Esophagus squamous epithelium (tissue), 5 donors: Measurements from ENCODE around the gene CCDC51. TPM values are rescaled to one million over a fixed set of nuclear protein-coding genes. Genes with fewer than 3 reads are reported as not detected.
"Not testable (repeated sequence)": the region's sequence is repeated elsewhere in the genome, so short reads cannot be mapped to it uniquely, and the experiment has no call there.

Experiments used
- DNase-seq: peaks from one replicate; lab custom pipeline; 2025; lab: John Stamatoyannopoulos, UW
- H3K27ac ChIP-seq, 4 donors: fragments of 200-600 bp; sonication (generic); one replicate each; pipeline ENCODE4 v1.5.1; 2016 to 2019; ENCODE audit warnings: mild to moderate bottlenecking in 1 of 4
- H3K27me3 ChIP-seq, 4 donors: fragments of 200-600 bp; sonication (generic); 1 replicate in 3 of 4; 2 replicates in 1 of 4; pipeline versions ENCODE4 v1.5.1 to v1.6.0; 2017 to 2021; ENCODE audit warnings: antibody characterized with exemption in 1 of 4
- H3K36me3 ChIP-seq, 3 donors: fragments of 200-600 bp; sonication (generic); one replicate each; pipeline ENCODE4 v1.5.1; 2016 to 2019
- H3K4me1 ChIP-seq, 3 donors: fragments of 200-600 bp; sonication (generic); one replicate each; pipeline ENCODE4 v1.5.1; 2017 to 2019
- H3K4me3 ChIP-seq, 4 donors: fragments of 200-600 bp; sonication (generic); 1 replicate in 3 of 4; 2 replicates in 1 of 4; pipeline ENCODE4 v1.5.1; 2016 to 2019; ENCODE audit warnings: mild to moderate bottlenecking in 2 of 4, moderate library complexity in 1 of 4
- H3K9me3 ChIP-seq, 3 donors: fragments of 200-600 bp; sonication (generic); one replicate each; pipeline ENCODE4 v1.5.1; 2016 to 2019
- CTCF ChIP-seq, 6 experiments: fragments of 450-650 bp in 4 of 6; fragments of 200-600 bp in 2 of 6; sonication (generic) in 2 of 6; IDR thresholded peaks; one replicate each; pipeline ENCODE4 v1.5.1; 2016 to 2019; ENCODE audit warnings: antibody characterized with exemption in 6 of 6, mild to moderate bottlenecking in 4 of 6, moderate library complexity in 4 of 6
- POLR2A ChIP-seq, 4 donors: fragments of 450-650 bp; IDR thresholded peaks; one replicate each; pipeline ENCODE4 v1.6.1; 2017; ENCODE audit warnings: antibody characterized with exemption in 4 of 4, mild to moderate bottlenecking in 4 of 4, moderate library complexity in 3 of 4
- WGBS, 2 donors: methylation state at CpG; one replicate each; pipeline ENCODE4 v1.1.5; 2018; 5-methylcytosine and 5-hydroxymethylcytosine counted together
- intact Hi-C: fragments of 100-400 bp; cut with DNase I; formaldehyde crosslinking; loops from one replicate; pipeline ENCODE4 v1.15.0; 2022
- total RNA-seq, 4 donors: library from RNA; depleted of rRNA; stranded (reverse); fragments of >200 nt; gene quantifications; one replicate each; pipeline ENCODE4 v1.1.0, GENCODE V29; 2016
- donor health status: DM: yes; HTN: yes; CAD: no.

CCDC51 gene
- total RNA-seq, 4 donors from 2014 or later = 15.1 to 31.3 (median 18.2) TPM

- intact Hi-C loops = loop anchor here (5.0 kb wide), 1 partner anchor 89 kb away; no protein-coding TSS in a partner anchor
- 86% methylated on average over 1 of the region's 9 CpGs; no CpG with 5 or more reads in 1 of the 2 donors for WGBS, 2 donors
- Histone ChIP-seq H3K9me3 (no peaks in the 10 kb centered on the region), H3K4me3 (no peak overlapping the region), H3K36me3 (peaks cover 15 to 80% (median 39%) of the 10 kb centered on the region in 3 donors), H3K27me3 (no peaks in the 10 kb centered on the region), H3K4me1 (peaks cover 36 to 53% (median 41%) of the 10 kb centered on the region in 3 donors), H3K27ac (peak overlapping the region in 2 of 4 donors; percentile 1 to 99)
- TF ChIP-seq CTCF (IDR thresholded peaks at IDR 0.05) (no peak), POLR2A (IDR thresholded peaks at IDR 0.05) (no peak)
- DNase-seq = no peak
These were observed 23.8 kb upstream of the CCDC51 start for GRCh38 chr3:48463703-48464102.

DNA sequence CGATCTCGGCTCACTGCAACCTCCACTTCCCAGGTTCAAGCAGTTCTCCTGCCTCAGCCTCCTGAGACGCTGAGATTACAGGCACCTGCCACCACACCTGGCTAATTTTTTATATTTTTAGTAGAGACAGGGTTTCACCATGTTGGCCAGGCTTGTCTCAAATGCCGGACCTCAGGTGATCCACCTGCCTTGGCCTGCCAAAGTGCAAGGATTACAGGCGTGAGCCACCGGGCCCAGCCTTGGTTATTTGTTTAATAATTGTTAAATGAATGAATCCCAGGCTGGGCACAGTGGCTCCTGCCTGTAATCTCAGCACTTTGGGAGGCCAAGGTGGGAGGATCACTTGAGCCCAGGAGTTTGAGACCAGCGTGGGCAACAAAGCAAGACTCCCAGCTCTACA lies 21.8 kb upstream of the CCDC51 start:
- peaks cover 16 to 33% (median 21%) of the 10 kb centered on the region in 3 donors for H3K4me1 ChIP-seq
- not testable (repeated sequence) for H3K9me3 ChIP-seq, H3K27ac ChIP-seq, DNase-seq, H3K4me3 ChIP-seq, H3K27me3 ChIP-seq
- WGBS, 2 donors = 69 to 84% methylated on average over 7 of the region's 7 CpGs
- peaks cover 0 to 80% (median 39%) of the 10 kb centered on the region in 3 donors for H3K36me3 ChIP-seq
- intact Hi-C loops = loop anchor here (5.0 kb wide), 1 partner anchor 91 kb away; no protein-coding TSS in a partner anchor

DNA sequence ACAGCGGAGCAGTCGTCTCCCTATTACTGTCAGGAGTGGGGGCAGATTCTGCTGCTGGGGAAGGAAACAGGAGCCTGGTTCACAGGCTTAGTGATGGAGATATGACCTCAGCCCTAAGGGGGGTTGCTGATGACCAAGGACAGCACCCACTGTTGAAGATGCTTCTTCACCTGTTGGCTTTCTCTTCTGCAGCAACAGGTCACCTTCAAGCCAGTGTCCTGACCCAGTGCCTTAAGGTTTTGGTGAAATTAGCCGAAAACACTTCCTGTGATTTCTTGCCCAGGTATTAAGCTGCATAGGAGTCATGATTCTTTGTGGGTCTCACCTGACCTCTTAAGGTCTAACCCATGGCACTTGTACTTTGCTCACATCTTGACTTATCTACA lies 20.6 kb upstream of the CCDC51 start:
- no peak overlapping the region for H3K27ac ChIP-seq
- WGBS, 2 donors = 63 to 80% methylated on average over 2 to 3 of the region's 3 CpGs
- no peaks in the 10 kb centered on the region for H3K9me3 ChIP-seq
- peaks cover 0 to 92% (median 39%) of the 10 kb centered on the region in 3 donors for H3K36me3 ChIP-seq
- DNase-seq = no peak
- H3K4me3 ChIP-seq = no peak overlapping the region
- no peak for TF ChIP-seq POLR2A (IDR thresholded peaks at IDR 0.05)
- TF ChIP-seq CTCF (IDR thresholded peaks at IDR 0.05) = no peak
- H3K4me1 ChIP-seq = peaks cover 10 to 21% (median 15%) of the 10 kb centered on the region in 3 donors
- intact Hi-C loops = loop anchor here (5.0 kb wide), 1 partner anchor 92 kb away; no protein-coding TSS in a partner anchor
- H3K27me3 ChIP-seq = no peaks in the 10 kb centered on the region

GRCh38 chr3:48459773-48460516 lies 20.0 kb upstream of the CCDC51 start:
- Histone ChIP-seq H3K27me3 (no peaks in the 10 kb centered on the region), H3K4me3 (no peak overlapping the region), H3K36me3 (peaks cover 0 to 97% (median 42%) of the 10 kb centered on the region in 3 donors), H3K4me1 (peaks cover 5 to 15% (median 10%) of the 10 kb centered on the region in 3 donors), H3K9me3 (no peaks in the 10 kb centered on the region), H3K27ac (peak overlapping the region in 1 of 4 donors; percentile 15)
- WGBS, 2 donors = 57 to 58% methylated on average over 4 to 6 of the region's 7 CpGs
- TF ChIP-seq POLR2A (IDR thresholded peaks at IDR 0.05) = no peak
- no peak for TF ChIP-seq CTCF (IDR thresholded peaks at IDR 0.05)
- intact Hi-C loops = loop anchor here (5.0 kb wide), 1 partner anchor 92 kb away; no protein-coding TSS in a partner anchor
- DNase-seq = no peak

DNA sequence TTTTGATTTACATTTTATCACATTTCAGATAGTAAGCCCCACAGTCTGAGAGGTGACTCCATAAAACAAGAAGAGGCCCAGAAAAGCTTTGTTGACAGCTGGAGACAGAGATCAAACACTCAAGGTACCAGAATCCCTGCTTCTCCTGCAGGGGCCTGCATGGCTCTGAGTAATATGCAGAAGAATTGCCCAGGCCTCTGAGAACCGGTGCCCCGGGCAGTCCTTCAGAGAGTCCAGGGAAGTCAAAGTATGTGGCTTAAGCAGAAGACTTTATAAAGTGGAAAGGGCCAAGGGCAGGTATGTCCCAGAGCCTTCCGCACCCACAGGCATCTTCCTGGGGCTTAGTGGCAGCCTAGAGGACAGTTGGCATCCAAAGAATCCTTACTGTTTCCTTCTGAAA lies 19.4 kb upstream of the CCDC51 start:
- peak overlapping the region in 1 of 4 donors; percentile 15 for H3K27ac ChIP-seq
- no peaks in the 10 kb centered on the region for H3K27me3 ChIP-seq
- no peak overlapping the region for H3K4me3 ChIP-seq
- DNase-seq = no peak
- peaks cover 0 to 97% (median 40%) of the 10 kb centered on the region in 3 donors for H3K36me3 ChIP-seq
- 33 to 44% methylated on average over 1 to 3 of the region's 3 CpGs for WGBS, 2 donors
- H3K4me1 ChIP-seq = peaks cover 0 to 9% (median 7%) of the 10 kb centered on the region in 3 donors
- TF ChIP-seq POLR2A (IDR thresholded peaks at IDR 0.05) = no peak
- TF ChIP-seq CTCF (IDR thresholded peaks at IDR 0.05) = no peak
- intact Hi-C loops = no loop called here
- H3K9me3 ChIP-seq = no peaks in the 10 kb centered on the region
